Memory B cell (primary cell): ENCODE measurements around the gene CSK.
A peak's percentile ranks its signal among the peaks of the same experiment; 100 is the strongest.

Experiments
- ATAC-seq: fragments of 150-1000 bp; cut with Tn5 transposase; 2 replicates; pipeline ENCODE4 v1.10.0; 2021; ENCODE audit warnings: low read depth, mild to moderate bottlenecking, moderate library complexity
- DNase-seq, 2 donors: peaks; one replicate each; pipeline ENCODE4 v3.0.0; 2022; ENCODE audit warnings: low spot score in 2 of 2
- H3K27ac Mint-ChIP-seq: one replicate; pipeline ENCODE4 v1.8.0; 2022; ENCODE audit warnings: mild to moderate bottlenecking, moderate library complexity, mixed read lengths
- H3K27me3 Mint-ChIP-seq: one replicate; pipeline ENCODE4 v1.8.0; 2022; ENCODE audit warnings: mixed read lengths
- H3K36me3 Mint-ChIP-seq: one replicate; pipeline ENCODE4 v1.8.0; 2022; ENCODE audit warnings: mild to moderate bottlenecking, mixed read lengths
- H3K4me1 Mint-ChIP-seq: one replicate; pipeline ENCODE4 v1.8.0; 2022; ENCODE audit warnings: mixed read lengths
- H3K4me3 Mint-ChIP-seq: one replicate; pipeline ENCODE4 v1.8.0; 2022; ENCODE audit warnings: mild to moderate bottlenecking, moderate library complexity, mixed read lengths
- H3K9me3 Mint-ChIP-seq: one replicate; pipeline ENCODE4 v1.8.0; 2022; ENCODE audit warnings: mixed read lengths

The CSK gene

GRCh38 chr15:74809242-74809641 lies 27.4 kb downstream of the CSK start:
- Mint-ChIP-seq H3K36me3 (peaks cover 4% of the 10 kb centered on the region), H3K27me3 (peaks cover 2% of the 10 kb centered on the region), H3K9me3 (no peaks in the 10 kb centered on the region), H3K4me1 (peaks cover 30% of the 10 kb centered on the region), H3K4me3 (no peak overlapping the region), H3K27ac (peak overlapping the region; percentile 43)
- no peak for ATAC-seq
- DNase-seq: no peak

- ATAC-seq (no peak), DNase-seq (no peak)
- no peak overlapping the region for H3K4me3 Mint-ChIP-seq
- H3K27ac Mint-ChIP-seq: no peak overlapping the region
- no peaks in the 10 kb centered on the region for H3K9me3 Mint-ChIP-seq
- no peaks in the 10 kb centered on the region for H3K36me3 Mint-ChIP-seq
- H3K27me3 Mint-ChIP-seq: peaks cover 2% of the 10 kb centered on the region
- peaks cover 26% of the 10 kb centered on the region for H3K4me1 Mint-ChIP-seq
These were observed 28.1 kb downstream of the CSK start for GRCh38 chr15:74809956-74810355.

- ATAC-seq: no peak
- H3K9me3 Mint-ChIP-seq: no peaks in the 10 kb centered on the region
These were observed 30.7 kb downstream of the CSK start, which contains the start of gene LMAN1L for GRCh38 chr15:74812533-74812932. LMAN1L (plus strand) TSS chr15:74812835; CDS start chr15:74812855, 20 bp downstream.

DNA sequence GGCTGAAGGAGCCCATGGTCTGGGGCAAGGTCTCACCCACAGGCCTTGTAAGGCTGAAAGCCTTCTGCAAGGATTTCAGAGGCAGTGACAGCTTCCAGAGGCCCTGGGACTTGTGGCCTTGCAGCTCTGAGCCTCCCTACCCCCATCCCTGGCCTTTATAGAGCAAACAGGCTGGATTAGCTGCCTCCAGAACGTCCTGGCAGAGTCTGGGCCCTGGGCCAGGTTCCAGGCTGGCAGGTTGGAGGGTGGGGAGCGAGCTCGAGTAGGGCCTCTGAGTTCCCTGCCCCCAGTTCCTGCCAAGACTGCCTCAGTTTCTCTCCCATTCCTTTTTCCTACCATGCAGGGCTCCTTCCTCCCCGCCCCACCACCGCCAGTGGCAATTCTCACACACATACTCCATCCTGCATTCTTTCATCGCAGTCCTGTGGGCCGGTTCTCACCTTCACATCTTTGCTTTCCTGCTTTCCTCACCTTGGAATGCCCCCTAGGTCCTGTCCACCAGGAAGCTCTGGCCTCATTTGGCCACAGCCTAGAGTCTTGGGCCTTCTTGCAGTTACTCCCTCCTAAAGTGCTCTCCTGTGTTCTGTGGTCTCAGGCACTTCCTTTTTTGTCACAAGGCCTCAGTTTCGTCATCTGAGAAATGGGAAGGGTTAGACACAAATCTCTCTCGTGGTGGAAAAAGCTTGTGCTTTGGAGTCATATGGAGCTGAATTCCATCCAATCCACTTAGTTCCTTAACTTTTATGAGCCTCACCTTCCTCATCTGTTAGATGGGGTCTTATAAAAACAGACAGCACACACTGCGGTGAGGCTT lies 33.4 kb downstream of the CSK start:
- H3K36me3 Mint-ChIP-seq: no peaks in the 10 kb centered on the region
- DNase-seq (no peak), ATAC-seq (no peak)
- H3K27ac Mint-ChIP-seq: peak overlapping the region; percentile 25
- H3K4me1 Mint-ChIP-seq: peaks cover 36% of the 10 kb centered on the region
- no peak overlapping the region for H3K4me3 Mint-ChIP-seq
- peaks cover 5% of the 10 kb centered on the region for H3K27me3 Mint-ChIP-seq
- H3K9me3 Mint-ChIP-seq: no peaks in the 10 kb centered on the region

More at GRCh38 chr15:74812533-74812932, 30.7 kb downstream of the CSK start, which contains the start of gene LMAN1L:
- H3K27me3 Mint-ChIP-seq: peaks cover 4% of the 10 kb centered on the region
- peaks cover 31% of the 10 kb centered on the region for H3K4me1 Mint-ChIP-seq
- no peak for DNase-seq
- H3K4me3 Mint-ChIP-seq: no peak within 1 kb of the TSS
- no peaks in the 10 kb centered on the region for H3K36me3 Mint-ChIP-seq
- no peak within 1 kb of the TSS for H3K27ac Mint-ChIP-seq

- Mint-ChIP-seq H3K27me3 (peaks cover 5% of the 10 kb centered on the region), H3K9me3 (no peaks in the 10 kb centered on the region), H3K27ac (no peak overlapping the region), H3K4me1 (peaks cover 42% of the 10 kb centered on the region), H3K4me3 (no peak overlapping the region), H3K36me3 (no peaks in the 10 kb centered on the region)
- no peak for ATAC-seq
- no peak for DNase-seq
These were observed 34.1 kb downstream of the CSK start for GRCh38 chr15:74815961-74816360.

GRCh38 chr15:74816624-74817369 lies 34.9 kb downstream of the CSK start:
- Mint-ChIP-seq H3K36me3 (no peaks in the 10 kb centered on the region), H3K27me3 (peaks cover 5% of the 10 kb centered on the region), H3K27ac (no peak overlapping the region), H3K4me3 (no peak overlapping the region), H3K9me3 (no peaks in the 10 kb centered on the region), H3K4me1 (peaks cover 50% of the 10 kb centered on the region)
- DNase-seq: no peak
- no peak for ATAC-seq

DNA sequence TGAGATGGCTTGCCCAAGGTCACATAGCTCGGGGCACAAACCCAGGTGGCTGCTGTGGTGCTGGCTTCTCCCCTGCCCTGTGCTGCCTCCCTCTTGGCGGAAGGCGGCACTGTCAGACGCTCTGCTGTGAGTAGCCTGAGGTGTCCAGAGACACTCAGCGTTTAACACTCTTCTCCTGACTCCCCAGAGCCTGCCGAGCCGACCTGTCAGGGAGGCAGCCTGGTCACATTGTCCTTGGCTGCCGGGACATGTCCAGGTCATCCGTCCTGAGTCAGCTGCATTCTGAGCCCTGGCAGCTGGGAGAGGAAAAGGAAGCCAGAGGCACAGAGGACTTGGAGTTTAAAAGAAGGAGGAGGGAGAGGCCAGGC lies 35.5 kb downstream of the CSK start:
- DNase-seq (no peak), ATAC-seq (no peak)
- Mint-ChIP-seq H3K27ac (no peak overlapping the region), H3K4me3 (no peak overlapping the region), H3K27me3 (peaks cover 5% of the 10 kb centered on the region), H3K4me1 (peaks cover 50% of the 10 kb centered on the region), H3K36me3 (no peaks in the 10 kb centered on the region), H3K9me3 (no peaks in the 10 kb centered on the region)

DNA sequence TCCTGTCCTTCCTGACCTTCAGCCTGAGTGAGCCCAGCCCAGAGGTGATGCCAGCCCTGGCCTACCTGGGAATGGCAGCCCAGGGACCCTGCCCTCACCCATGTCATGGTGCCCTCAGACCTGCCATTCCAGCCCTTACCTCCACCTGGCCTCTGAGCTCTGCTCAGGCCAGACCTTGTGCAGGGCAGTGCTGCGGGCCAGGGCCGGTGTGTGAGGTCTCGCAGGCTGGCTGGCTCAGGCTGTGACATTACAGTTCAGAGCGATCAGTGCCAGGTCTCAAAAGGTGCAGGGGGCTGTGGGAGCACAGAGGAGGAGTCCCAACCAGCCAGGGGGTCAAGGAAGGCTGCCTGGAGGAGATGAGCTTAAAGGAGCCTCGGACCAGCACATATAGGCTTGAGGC lies 38.2 kb downstream of the CSK start:
- Mint-ChIP-seq H3K4me3 (no peak overlapping the region), H3K36me3 (no peaks in the 10 kb centered on the region), H3K27me3 (peaks cover 3% of the 10 kb centered on the region), H3K9me3 (no peaks in the 10 kb centered on the region), H3K27ac (no peak overlapping the region), H3K4me1 (peaks cover 47% of the 10 kb centered on the region)
- ATAC-seq: no peak
- DNase-seq: no peak

DNA sequence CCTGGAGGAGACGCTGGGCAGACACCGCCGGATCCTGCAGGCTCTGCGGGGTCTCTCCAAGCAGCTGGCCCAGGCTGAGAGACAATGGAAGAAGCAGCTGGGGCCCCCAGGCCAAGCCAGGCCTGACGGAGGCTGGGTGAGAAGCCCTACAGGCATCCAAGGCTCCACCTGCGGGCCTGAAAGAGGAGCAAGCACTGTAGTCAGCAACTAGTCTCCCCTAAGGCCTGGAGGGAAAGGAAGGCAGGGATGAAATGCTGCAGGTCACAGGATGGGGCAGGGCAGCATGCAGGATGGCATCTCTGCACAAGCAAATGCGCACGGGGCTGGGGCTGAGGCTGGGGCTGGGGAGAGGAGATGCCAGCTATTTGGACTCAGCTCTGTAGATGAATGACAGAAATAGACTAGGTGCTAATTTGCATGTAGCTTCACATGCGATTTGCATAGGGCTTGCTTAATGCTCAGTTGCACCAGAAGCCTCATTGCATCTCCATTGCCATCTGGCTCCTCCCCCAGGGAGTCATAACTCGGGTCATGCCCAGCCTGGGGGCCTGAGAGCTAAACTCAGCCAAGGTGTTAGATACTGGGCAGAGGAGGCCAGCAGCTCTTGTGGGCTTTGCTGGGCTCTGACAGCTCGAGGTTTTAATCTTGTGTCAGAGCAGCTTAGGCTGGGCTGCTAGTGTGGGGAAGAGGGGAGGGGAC lies 39.4 kb downstream of the CSK start:
- Mint-ChIP-seq H3K9me3 (no peaks in the 10 kb centered on the region), H3K4me3 (peak overlapping the region; percentile 70), H3K4me1 (peaks cover 43% of the 10 kb centered on the region), H3K36me3 (no peaks in the 10 kb centered on the region), H3K27me3 (peaks cover 3% of the 10 kb centered on the region), H3K27ac (peak overlapping the region; percentile 71)
- ATAC-seq: peak; percentile 94
- peak in 1 of 2 donors; percentile 38 for DNase-seq

GRCh38 chr15:74821790-74822158 lies 39.9 kb downstream of the CSK start:
- Mint-ChIP-seq H3K4me1 (peaks cover 45% of the 10 kb centered on the region), H3K9me3 (no peaks in the 10 kb centered on the region), H3K4me3 (no peak overlapping the region), H3K27ac (no peak overlapping the region), H3K27me3 (peaks cover 3% of the 10 kb centered on the region), H3K36me3 (no peaks in the 10 kb centered on the region)
- ATAC-seq: no peak
- no peak for DNase-seq

- Mint-ChIP-seq H3K27me3 (peaks cover 3% of the 10 kb centered on the region), H3K4me1 (peaks cover 41% of the 10 kb centered on the region), H3K4me3 (no peak overlapping the region), H3K9me3 (no peaks in the 10 kb centered on the region), H3K36me3 (no peaks in the 10 kb centered on the region), H3K27ac (no peak overlapping the region)
- DNase-seq (no peak), ATAC-seq (no peak)
These were observed 40.4 kb downstream of the CSK start for GRCh38 chr15:74822233-74822632.

- DNase-seq (no peak), ATAC-seq (no peak)
- Mint-ChIP-seq H3K4me3 (no peak overlapping the region), H3K27me3 (peaks cover 4% of the 10 kb centered on the region), H3K4me1 (peaks cover 35% of the 10 kb centered on the region), H3K27ac (no peak overlapping the region), H3K36me3 (no peaks in the 10 kb centered on the region), H3K9me3 (no peaks in the 10 kb centered on the region)
These were observed 41.4 kb downstream of the CSK start for GRCh38 chr15:74823324-74823723.

DNA sequence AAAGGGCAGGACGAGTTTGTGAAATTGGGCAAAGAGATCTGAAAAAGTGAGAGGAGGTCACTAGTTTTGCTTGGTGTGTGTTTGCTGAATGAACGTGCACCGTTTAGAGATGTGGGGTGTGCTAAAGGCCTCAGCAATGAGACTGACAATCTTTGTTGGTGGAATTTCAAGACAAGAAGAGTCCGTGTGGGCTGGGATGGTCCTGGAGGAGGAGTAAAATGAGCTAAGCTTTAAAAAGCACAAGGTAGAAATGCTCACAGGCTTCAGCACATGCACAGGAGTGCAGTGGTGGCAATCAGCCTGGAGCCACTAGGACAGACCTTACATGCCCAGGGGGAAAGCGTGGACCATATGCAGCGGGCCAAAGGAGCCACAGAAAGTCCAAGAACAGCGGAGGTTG lies 43.1 kb downstream of the CSK start:
- no peak overlapping the region for H3K27ac Mint-ChIP-seq
- DNase-seq (no peak), ATAC-seq (no peak)
- H3K4me3 Mint-ChIP-seq: no peak overlapping the region
- H3K9me3 Mint-ChIP-seq: no peaks in the 10 kb centered on the region
- no peaks in the 10 kb centered on the region for H3K36me3 Mint-ChIP-seq
- H3K27me3 Mint-ChIP-seq: peaks cover 4% of the 10 kb centered on the region
- peaks cover 23% of the 10 kb centered on the region for H3K4me1 Mint-ChIP-seq

- no peak for DNase-seq
- Mint-ChIP-seq H3K36me3 (no peaks in the 10 kb centered on the region), H3K27me3 (peaks cover 4% of the 10 kb centered on the region), H3K9me3 (no peaks in the 10 kb centered on the region), H3K27ac (no peak overlapping the region), H3K4me3 (no peak overlapping the region), H3K4me1 (peaks cover 15% of the 10 kb centered on the region)
- no peak for ATAC-seq
These were observed 44.0 kb downstream of the CSK start for GRCh38 chr15:74825866-74826265.
